Suprapubic skin (tissue), 4 donors: ENCODE data around the gene ZBTB20.

Source experiments
- EP300 ChIP-seq: sonication (generic); formaldehyde crosslinking; IDR thresholded peaks from one replicate; pipeline ENCODE4 v1.6.1; 2017; ENCODE audit warnings: antibody characterized with exemption
- POLR2A ChIP-seq, 2 donors: fragments of 450-650 bp; IDR thresholded peaks; one replicate each; pipeline ENCODE4 v1.6.1; 2017; ENCODE audit warnings: antibody characterized with exemption in 2 of 2, mild to moderate bottlenecking in 2 of 2, moderate library complexity in 2 of 2
- POLR2AphosphoS5 ChIP-seq, 3 donors: sonication (generic); formaldehyde crosslinking; IDR thresholded peaks; one replicate each; pipeline ENCODE4 v1.6.1; 2017; ENCODE audit warnings: antibody characterized with exemption in 3 of 3
- TF ChIP-seq, protein P1 (sequence below), 2 donors: fragments of 200-600 bp in 1 of 2; fragments of 450-650 bp in 1 of 2; sonication (generic) in 1 of 2; IDR thresholded peaks; one replicate each; pipeline ENCODE4 v1.5.1; 2016 to 2019; ENCODE audit warnings: antibody characterized with exemption in 2 of 2, mild to moderate bottlenecking in 1 of 2, moderate library complexity in 1 of 2

DNA sequence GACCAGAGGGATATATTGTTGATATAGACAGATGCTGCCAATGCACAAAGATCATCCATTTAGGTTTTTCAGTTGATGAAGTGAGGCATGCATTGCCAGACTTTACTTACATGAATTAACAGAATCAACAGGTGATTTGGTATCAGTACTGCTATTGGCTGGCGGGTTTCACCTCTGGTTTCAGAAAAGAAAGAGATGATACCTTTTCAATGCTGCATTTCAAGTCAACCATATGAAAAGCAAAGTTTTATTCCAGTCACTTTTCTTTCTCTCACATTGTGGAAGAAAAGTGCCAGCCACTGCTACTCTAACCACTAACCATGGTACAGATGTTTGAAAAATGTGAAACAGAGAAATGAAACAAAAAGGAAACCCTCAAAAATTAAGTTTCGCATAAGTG, 564.2 kb downstream of the ZBTB20 start:
- TF ChIP-seq, protein P1, sequence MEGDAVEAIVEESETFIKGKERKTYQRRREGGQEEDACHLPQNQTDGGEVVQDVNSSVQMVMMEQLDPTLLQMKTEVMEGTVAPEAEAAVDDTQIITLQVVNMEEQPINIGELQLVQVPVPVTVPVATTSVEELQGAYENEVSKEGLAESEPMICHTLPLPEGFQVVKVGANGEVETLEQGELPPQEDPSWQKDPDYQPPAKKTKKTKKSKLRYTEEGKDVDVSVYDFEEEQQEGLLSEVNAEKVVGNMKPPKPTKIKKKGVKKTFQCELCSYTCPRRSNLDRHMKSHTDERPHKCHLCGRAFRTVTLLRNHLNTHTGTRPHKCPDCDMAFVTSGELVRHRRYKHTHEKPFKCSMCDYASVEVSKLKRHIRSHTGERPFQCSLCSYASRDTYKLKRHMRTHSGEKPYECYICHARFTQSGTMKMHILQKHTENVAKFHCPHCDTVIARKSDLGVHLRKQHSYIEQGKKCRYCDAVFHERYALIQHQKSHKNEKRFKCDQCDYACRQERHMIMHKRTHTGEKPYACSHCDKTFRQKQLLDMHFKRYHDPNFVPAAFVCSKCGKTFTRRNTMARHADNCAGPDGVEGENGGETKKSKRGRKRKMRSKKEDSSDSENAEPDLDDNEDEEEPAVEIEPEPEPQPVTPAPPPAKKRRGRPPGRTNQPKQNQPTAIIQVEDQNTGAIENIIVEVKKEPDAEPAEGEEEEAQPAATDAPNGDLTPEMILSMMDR (IDR thresholded peaks at IDR 0.05): no peak
- TF ChIP-seq POLR2AphosphoS5 (IDR thresholded peaks at IDR 0.05): no peak
- TF ChIP-seq POLR2A (IDR thresholded peaks at IDR 0.05): no peak
- no peak for TF ChIP-seq EP300
